Measurements from ENCODE around the gene UBE2E2. TPM values are rescaled to one million over a fixed set of nuclear protein-coding genes. Genes with fewer than 3 reads are reported as not detected.

The UBE2E2 gene
- total and polyA plus RNA-seq, 2 donors (not counting 1 experiment from before 2014, with no cell fraction given), result 16.0 to 45.0 TPM

GRCh38 chr3:23438657-23439056 is 235.5 kb downstream of the UBE2E2 start:
- Histone ChIP-seq H3K4me1 (ENCODE audit: control insufficient read depth in 2 of 2, insufficient read depth in 2 of 2, low read length in 2 of 2) (peaks cover 32 to 39% of the 10 kb centered on the region in 2 donors), H3K36me3 (replicated peaks in 1 of 2; ENCODE audit: control extremely low read depth in 1 of 2, control insufficient read depth in 1 of 2, extremely low read depth in 1 of 2, insufficient read depth in 2 of 2, low read length in 1 of 2) (no peaks in the 10 kb centered on the region), H3K27ac (ENCODE audit: low read length in 2 of 2) (no peak overlapping the region), H2AFZ (ENCODE audit: insufficient read depth, low read depth, low read length, poor library complexity, severe bottlenecking) (no peak overlapping the region), H3K4me2 (replicated peaks; ENCODE audit: low read depth, low read length, poor library complexity, severe bottlenecking) (no peak overlapping the region), H3K79me2 (ENCODE audit: control insufficient read depth, insufficient read depth, low read length) (peaks cover 38% of the 10 kb centered on the region), H3K9ac (ENCODE audit: low read length) (no peak overlapping the region), H3K27me3 (replicated peaks in 1 of 4; ENCODE audit: control extremely low read depth in 1 of 4, control insufficient read depth in 3 of 4, insufficient read depth in 4 of 4, low read length in 3 of 4) (no peaks in the 10 kb centered on the region), H3K9me3 (ENCODE audit: control extremely low read depth in 1 of 3, control insufficient read depth in 2 of 3, insufficient read depth in 1 of 3, low read length in 2 of 3) (no peaks in the 10 kb centered on the region), H3K4me3 (ENCODE audit: control extremely low read depth in 1 of 5, extremely low read depth in 1 of 5, insufficient read depth in 1 of 5, low read depth in 2 of 5, low read length in 4 of 5) (no peak overlapping the region), H4K20me1 (ENCODE audit: control insufficient read depth, insufficient read depth, low read length, poor library complexity, severe bottlenecking) (peaks cover 20% of the 10 kb centered on the region)
- CTCF ChIA-PET, result no interaction called here
- H3K4me3 Mint-ChIP-seq, result no peak overlapping the region
- H3K27me3 Mint-ChIP-seq, result no peaks in the 10 kb centered on the region
- H3K9me3 Mint-ChIP-seq (ENCODE audit: insufficient read depth), result no peaks in the 10 kb centered on the region
- H3K27ac Mint-ChIP-seq, result no peak overlapping the region
- POLR2A ChIA-PET, result no interaction called here
- DNase-seq, result no peak
- TF ChIP-seq EZH2 (IDR thresholded peaks at IDR 0.05; ENCODE audit: borderline replicate concordance, insufficient read depth, low read depth, low read length, poor library complexity, severe bottlenecking) (no peak), CTCF (IDR thresholded peaks at IDR 0.05) (no peak)
- intact Hi-C loops (cut with micrococcal nuclease), result no loop called here
- peaks cover 63% of the 10 kb centered on the region for H3K4me1 Mint-ChIP-seq
- no peak for ATAC-seq (ENCODE audit: low read depth)

DNA sequence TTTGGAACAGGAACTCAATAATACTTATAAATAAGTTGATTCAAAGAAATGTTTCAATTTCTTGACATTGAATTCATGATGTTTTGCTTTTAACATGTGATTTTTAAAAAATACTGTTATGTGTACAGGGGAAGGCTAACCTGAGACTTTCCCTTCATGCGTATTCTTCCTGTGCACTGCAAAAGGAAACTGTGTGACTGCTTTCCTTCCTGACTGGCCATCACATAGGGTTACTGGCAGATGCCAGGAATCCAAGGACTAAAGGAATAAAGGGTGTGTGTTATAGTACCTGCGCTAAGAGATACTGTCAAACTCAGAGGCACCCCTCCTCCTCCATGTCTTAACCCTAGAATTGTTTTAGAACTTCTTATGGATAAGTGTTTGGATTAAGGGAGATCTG is 236.0 kb downstream of the UBE2E2 start:
- Histone ChIP-seq H3K4me2 (replicated peaks; ENCODE audit: low read depth, low read length, poor library complexity, severe bottlenecking) (no peak overlapping the region), H4K20me1 (ENCODE audit: control insufficient read depth, insufficient read depth, low read length, poor library complexity, severe bottlenecking) (peaks cover 24% of the 10 kb centered on the region), H3K4me3 (ENCODE audit: control extremely low read depth in 1 of 5, extremely low read depth in 1 of 5, insufficient read depth in 1 of 5, low read depth in 2 of 5, low read length in 4 of 5) (no peak overlapping the region), H3K4me1 (ENCODE audit: control insufficient read depth in 2 of 2, insufficient read depth in 2 of 2, low read length in 2 of 2) (peaks cover 32 to 39% of the 10 kb centered on the region in 2 donors), H3K27ac (ENCODE audit: low read length in 2 of 2) (no peak overlapping the region), H3K9me3 (ENCODE audit: control extremely low read depth in 1 of 3, control insufficient read depth in 2 of 3, insufficient read depth in 1 of 3, low read length in 2 of 3) (no peaks in the 10 kb centered on the region), H2AFZ (ENCODE audit: insufficient read depth, low read depth, low read length, poor library complexity, severe bottlenecking) (no peak overlapping the region), H3K36me3 (replicated peaks in 1 of 2; ENCODE audit: control extremely low read depth in 1 of 2, control insufficient read depth in 1 of 2, extremely low read depth in 1 of 2, insufficient read depth in 2 of 2, low read length in 1 of 2) (no peaks in the 10 kb centered on the region), H3K27me3 (replicated peaks in 1 of 4; ENCODE audit: control extremely low read depth in 1 of 4, control insufficient read depth in 3 of 4, insufficient read depth in 4 of 4, low read length in 3 of 4) (no peaks in the 10 kb centered on the region), H3K79me2 (ENCODE audit: control insufficient read depth, insufficient read depth, low read length) (peaks cover 42% of the 10 kb centered on the region), H3K9ac (ENCODE audit: low read length) (no peak overlapping the region)
- no CpG with 5 or more reads among the region's 2 CpGs for WGBS (ENCODE audit: insufficient coverage)
- no peak for TF ChIP-seq CTCF (IDR thresholded peaks at IDR 0.05)
- CTCF ChIA-PET, result no interaction called here
- Mint-ChIP-seq H3K27me3 (no peaks in the 10 kb centered on the region), H3K4me1 (peaks cover 67% of the 10 kb centered on the region), H3K4me3 (no peak overlapping the region), H3K9me3 (ENCODE audit: insufficient read depth) (no peaks in the 10 kb centered on the region), H3K27ac (no peak overlapping the region)
- POLR2A ChIA-PET, result no interaction called here
- ATAC-seq (ENCODE audit: low read depth), result no peak
- no peak for DNase-seq
- intact Hi-C loops (cut with micrococcal nuclease), result no loop called here

All from B cell (primary cell).